Liver (tissue), 9 donors: ENCODE measurements around the gene CD8A. TPM values are rescaled to one million over a fixed set of nuclear protein-coding genes. Genes with fewer than 3 reads are reported as not detected.

Experiments
- DNase-seq: peaks from one replicate; pipeline ENCODE4 v3.0.0-alpha.2; 2017; ENCODE audit warnings: low spot score
- H3K27ac ChIP-seq, 2 donors: one replicate each; pipeline ENCODE4 v1.7.0; 2013; ENCODE audit warnings: inconsistent platforms in 2 of 2, low read length in 2 of 2, control low read depth in 1 of 2, low read depth in 1 of 2, mild to moderate bottlenecking in 1 of 2
- H3K27me3 ChIP-seq, 4 donors: one replicate each; pipeline versions ENCODE4 v1.6.1 to v1.7.0; 2013; ENCODE audit warnings: low read length in 3 of 4, inconsistent platforms in 1 of 4, mild to moderate bottlenecking in 1 of 4, moderate library complexity in 1 of 4; ENCODE audit not compliant: control insufficient read depth in 4 of 4, insufficient read depth in 4 of 4
- H3K36me3 ChIP-seq, 4 donors: one replicate each; pipeline versions ENCODE4 v1.6.1 to v1.7.0; 2013; ENCODE audit warnings: low read length in 3 of 4, mild to moderate bottlenecking in 3 of 4, low read depth in 1 of 4, moderate library complexity in 1 of 4; ENCODE audit not compliant: control insufficient read depth in 4 of 4, insufficient read depth in 3 of 4
- H3K4me1 ChIP-seq, 4 donors: one replicate each; pipeline versions ENCODE4 v1.6.1 to v1.7.0; 2013; ENCODE audit warnings: low read length in 3 of 4, mild to moderate bottlenecking in 3 of 4, moderate library complexity in 1 of 4; ENCODE audit not compliant: control insufficient read depth in 4 of 4, insufficient read depth in 4 of 4
- H3K4me3 ChIP-seq, 3 donors: one replicate each; pipeline versions ENCODE4 v1.6.1 to v1.7.0; 2013; ENCODE audit warnings: low read length in 3 of 3, control low read depth in 1 of 3, low read depth in 1 of 3, mild to moderate bottlenecking in 1 of 3
- H3K9ac ChIP-seq, 2 donors: one replicate each; pipeline ENCODE4 v1.7.0; 2013; ENCODE audit warnings: low read length in 2 of 2, mild to moderate bottlenecking in 2 of 2, moderate library complexity in 2 of 2, control low read depth in 1 of 2, low read depth in 1 of 2
- H3K9me3 ChIP-seq, 4 donors: one replicate each; pipeline versions ENCODE4 v1.6.1 to v1.7.0; 2013; ENCODE audit warnings: low read length in 3 of 4; ENCODE audit not compliant: control insufficient read depth in 4 of 4
- CTCF ChIP-seq: fragments of 150-350 bp; IDR thresholded peaks from 2 replicates; pipeline ENCODE4 v1.5.1; 2017; ENCODE audit warnings: improper control_type of control experiment, low read depth, low read length; ENCODE audit not compliant: missing input control
- EGR1 ChIP-seq, 2 donors: IDR thresholded peaks; 2 replicates each; pipeline ENCODE4 v1.6.1; 2016 to 2018; ENCODE audit warnings: antibody characterized with exemption in 2 of 2, low read depth in 2 of 2
- FOXA1 ChIP-seq: IDR thresholded peaks from 2 replicates; pipeline ENCODE4 v1.6.1; 2016; ENCODE audit warnings: antibody characterized with exemption
- FOXA2 ChIP-seq: IDR thresholded peaks from 2 replicates; pipeline ENCODE4 v1.6.1; 2016; ENCODE audit warnings: antibody characterized with exemption
- GABPA ChIP-seq, 2 donors: IDR thresholded peaks in 1 of 2; conservative IDR thresholded peaks in 1 of 2; 2 replicates each; pipeline ENCODE4 v1.6.1; 2016; ENCODE audit warnings: antibody characterized with exemption in 2 of 2, mild to moderate bottlenecking in 1 of 2, moderate library complexity in 1 of 2
- HNF4A ChIP-seq, 2 donors: conservative IDR thresholded peaks; 2 replicates each; pipeline ENCODE4 v1.6.1; 2016; ENCODE audit warnings: antibody characterized with exemption in 2 of 2, mild to moderate bottlenecking in 2 of 2
- HNF4G ChIP-seq: IDR thresholded peaks from 2 replicates; pipeline ENCODE4 v1.6.1; 2016; ENCODE audit warnings: antibody characterized with exemption
- JUND ChIP-seq, 2 donors: IDR thresholded peaks; 2 replicates each; pipeline ENCODE4 v1.6.1; 2016; ENCODE audit warnings: antibody characterized with exemption in 2 of 2
- NR2F2 ChIP-seq: IDR thresholded peaks from 2 replicates; pipeline ENCODE4 v1.6.1; 2016; ENCODE audit warnings: antibody characterized with exemption
- RAD21 ChIP-seq, 2 donors: IDR thresholded peaks; 2 replicates each; pipeline ENCODE4 v1.6.1; 2016; ENCODE audit warnings: antibody characterized with exemption in 2 of 2, mild to moderate bottlenecking in 2 of 2
- REST ChIP-seq: IDR thresholded peaks from 2 replicates; pipeline ENCODE4 v1.6.1; 2016; ENCODE audit warnings: antibody characterized with exemption, mild to moderate bottlenecking
- RXRA ChIP-seq, 2 donors: IDR thresholded peaks; 2 replicates each; pipeline ENCODE4 v1.6.1; 2017 to 2018; ENCODE audit warnings: antibody characterized with exemption in 2 of 2, mild to moderate bottlenecking in 1 of 2
- SP1 ChIP-seq: IDR thresholded peaks from 2 replicates; pipeline ENCODE4 v1.6.1; 2018; ENCODE audit warnings: antibody characterized with exemption, mild to moderate bottlenecking
- TAF1 ChIP-seq: conservative IDR thresholded peaks from 2 replicates; pipeline ENCODE4 v1.6.1; 2016; ENCODE audit warnings: antibody characterized with exemption, mild to moderate bottlenecking
- YY1 ChIP-seq: IDR thresholded peaks from 2 replicates; pipeline ENCODE4 v1.6.1; 2016; ENCODE audit warnings: antibody characterized with exemption, mild to moderate bottlenecking
- WGBS: extraction: QIAGEN DNeasy Blood & Tissue Kit; methylation state at CpG from one replicate; pipeline ENCODE4 v1.1.7; 2013; 5-methylcytosine and 5-hydroxymethylcytosine counted together
- polyA plus RNA-seq, 2 donors: library from polyadenylated mRNA; stranded (reverse) in 1 of 2; unstranded in 1 of 2; fragments of 200-250 nt in 1 of 2; fragments of >200 nt in 1 of 2; fragmentation: Nextera tagmentation in 1 of 2; extraction: Ambion mirVana in 1 of 2; gene quantifications; one replicate each; pipeline versions ENCODE4 v1.2.1 to v1.2.3, GENCODE V29; 2013 to 2015
- total RNA-seq, 2 donors: library from RNA; depleted of rRNA; stranded (reverse); fragments of >200 nt; gene quantifications; one replicate each; pipeline ENCODE4 v1.2.3, GENCODE V29; 2014
- TF ChIP-seq, protein P1 (sequence below): IDR thresholded peaks from 2 replicates; pipeline ENCODE4 v1.6.1; 2016; ENCODE audit warnings: antibody characterized with exemption
- TF ChIP-seq, protein P2 (sequence below): IDR thresholded peaks from 2 replicates; pipeline ENCODE4 v1.6.1; 2016; ENCODE audit warnings: antibody characterized with exemption
- TF ChIP-seq, protein P3 (sequence below): IDR thresholded peaks from 2 replicates; pipeline ENCODE4 v1.6.1; 2016; ENCODE audit warnings: antibody characterized with exemption
- donor health status: healthy.
- donor health status: healthy.
- donor health status: healthy.
- donor health status: healthy.
- donor health status: healthy.

CD8A gene
- total and polyA plus RNA-seq, 4 donors, result 0.42 to 1.8 (median 0.69) TPM

DNA sequence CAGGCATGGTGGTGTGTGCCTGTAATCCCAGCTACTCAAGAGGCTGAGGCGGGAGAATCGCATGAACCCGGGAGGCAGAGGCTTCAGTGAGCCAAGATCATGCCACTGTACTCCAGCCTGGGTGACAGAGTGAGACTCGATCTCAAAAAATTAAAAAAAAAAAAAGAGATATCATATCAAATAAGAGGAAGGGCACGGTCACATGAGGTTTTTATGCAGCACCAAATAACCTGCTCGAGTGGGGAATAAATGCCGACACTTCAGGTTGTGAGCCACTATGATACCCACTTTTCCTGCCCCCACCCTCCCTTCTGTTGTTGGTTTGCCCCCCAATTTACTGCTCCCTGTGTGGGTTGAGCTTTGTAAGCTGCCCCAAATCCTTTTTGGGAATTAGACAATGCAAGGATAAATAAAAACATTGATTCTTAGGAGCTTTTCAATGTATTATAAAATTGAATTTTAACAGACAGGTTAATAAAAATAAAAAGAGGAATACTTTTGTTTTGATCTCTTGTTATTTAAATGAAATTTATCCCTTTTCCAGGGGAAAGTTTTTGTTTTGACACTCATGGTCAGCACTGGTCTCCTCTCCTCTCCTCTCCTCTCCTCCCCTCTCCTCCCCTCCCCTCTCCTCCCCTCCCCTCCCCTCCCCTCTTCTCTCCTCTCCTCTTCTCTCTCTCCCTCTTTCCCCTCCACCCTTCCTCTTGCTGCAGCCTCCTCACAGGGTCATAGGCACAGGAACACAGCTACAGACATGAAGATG is 41.8 kb upstream of the CD8A start:
- Histone ChIP-seq H3K9me3 (no peaks in the 10 kb centered on the region), H3K4me3 (no peak overlapping the region), H3K27ac (no peak overlapping the region), H3K36me3 (no peaks in the 10 kb centered on the region), H3K27me3 (no peaks in the 10 kb centered on the region), H3K4me1 (no peaks in the 10 kb centered on the region), H3K9ac (no peak overlapping the region)
- TF ChIP-seq HNF4G (no peak), GABPA (IDR thresholded peaks at IDR 0.05 in 1 of 2, conservative IDR thresholded peaks at IDR 0.05 in 1 of 2) (no peak), FOXA1 (no peak), EGR1 (IDR thresholded peaks at IDR 0.05; ENCODE audit: low read depth in 2 of 2) (no peak), RXRA (IDR thresholded peaks at IDR 0.05) (no peak), RAD21 (IDR thresholded peaks at IDR 0.05) (no peak), NR2F2 (no peak), YY1 (no peak), SP1 (no peak), FOXA2 (no peak), JUND (IDR thresholded peaks at IDR 0.05) (no peak), TAF1 (no peak), HNF4A (conservative IDR thresholded peaks at IDR 0.05) (no peak), REST (no peak), CTCF (no peak)
- TF ChIP-seq, protein P1, sequence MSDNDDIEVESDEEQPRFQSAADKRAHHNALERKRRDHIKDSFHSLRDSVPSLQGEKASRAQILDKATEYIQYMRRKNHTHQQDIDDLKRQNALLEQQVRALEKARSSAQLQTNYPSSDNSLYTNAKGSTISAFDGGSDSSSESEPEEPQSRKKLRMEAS, result no peak
- TF ChIP-seq, protein P2, sequence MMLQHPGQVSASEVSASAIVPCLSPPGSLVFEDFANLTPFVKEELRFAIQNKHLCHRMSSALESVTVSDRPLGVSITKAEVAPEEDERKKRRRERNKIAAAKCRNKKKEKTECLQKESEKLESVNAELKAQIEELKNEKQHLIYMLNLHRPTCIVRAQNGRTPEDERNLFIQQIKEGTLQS, result no peak
- TF ChIP-seq, protein P3, sequence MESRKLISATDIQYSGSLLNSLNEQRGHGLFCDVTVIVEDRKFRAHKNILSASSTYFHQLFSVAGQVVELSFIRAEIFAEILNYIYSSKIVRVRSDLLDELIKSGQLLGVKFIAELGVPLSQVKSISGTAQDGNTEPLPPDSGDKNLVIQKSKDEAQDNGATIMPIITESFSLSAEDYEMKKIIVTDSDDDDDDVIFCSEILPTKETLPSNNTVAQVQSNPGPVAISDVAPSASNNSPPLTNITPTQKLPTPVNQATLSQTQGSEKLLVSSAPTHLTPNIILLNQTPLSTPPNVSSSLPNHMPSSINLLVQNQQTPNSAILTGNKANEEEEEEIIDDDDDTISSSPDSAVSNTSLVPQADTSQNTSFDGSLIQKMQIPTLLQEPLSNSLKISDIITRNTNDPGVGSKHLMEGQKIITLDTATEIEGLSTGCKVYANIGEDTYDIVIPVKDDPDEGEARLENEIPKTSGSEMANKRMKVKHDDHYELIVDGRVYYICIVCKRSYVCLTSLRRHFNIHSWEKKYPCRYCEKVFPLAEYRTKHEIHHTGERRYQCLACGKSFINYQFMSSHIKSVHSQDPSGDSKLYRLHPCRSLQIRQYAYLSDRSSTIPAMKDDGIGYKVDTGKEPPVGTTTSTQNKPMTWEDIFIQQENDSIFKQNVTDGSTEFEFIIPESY, result no peak
- 89% methylated on average over 7 of the region's 7 CpGs for WGBS
- no peak for DNase-seq
